Mononuclear cell (primary cell): ENCODE measurements around the gene ESPNL. TPM values are rescaled to one million over a fixed set of nuclear protein-coding genes. Genes with fewer than 3 reads are reported as not detected.

ENCODE experiments used
- H3K27me3 ChIP-seq: 2 replicates; pipeline ENCODE4 v1.6.0; 2011; ENCODE audit warnings: low read length, control low read depth; ENCODE audit not compliant: insufficient read depth
- H3K4me1 ChIP-seq: 2 replicates; pipeline ENCODE4 v1.5.1; 2011; ENCODE audit warnings: mild to moderate bottlenecking, low read length, control low read depth; ENCODE audit not compliant: insufficient read depth
- H3K4me3 ChIP-seq: 2 replicates; pipeline ENCODE4 v1.5.1; 2011; ENCODE audit warnings: mild to moderate bottlenecking, low read length, moderate library complexity
- H3K9me3 ChIP-seq: 2 replicates; pipeline ENCODE4 v1.5.1; 2011; ENCODE audit warnings: low read depth, mild to moderate bottlenecking, control low read depth, low read length
- total RNA-seq: library from RNA; depleted of rRNA; stranded (reverse); fragments of >200 nt; gene quantifications from one replicate; pipeline ENCODE4 v1.2.3, GENCODE V29; 2012

ESPNL gene
- total RNA-seq, 1 donor = 0.10 TPM

DNA sequence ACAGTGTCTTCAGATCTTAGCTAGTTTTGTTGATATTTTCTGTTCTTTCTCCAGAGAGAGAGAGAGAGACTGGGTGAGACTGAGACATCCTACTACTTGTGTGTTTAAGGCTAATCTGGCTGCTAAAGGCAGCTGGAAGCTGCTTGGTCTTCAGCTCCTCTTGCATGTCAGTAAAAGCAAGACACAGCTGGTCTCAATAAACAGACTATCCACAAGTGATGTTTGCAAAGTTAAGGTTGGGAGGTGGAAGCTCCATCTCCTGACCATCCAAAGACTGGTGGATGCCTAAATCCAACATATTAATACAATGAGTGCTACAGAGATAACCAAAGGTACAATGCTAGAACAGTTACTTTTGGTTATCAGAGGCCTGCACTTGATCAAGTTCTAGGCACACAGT is 76.5 kb downstream of the ESPNL start:
- H3K4me1 ChIP-seq = no peaks in the 10 kb centered on the region
- H3K27me3 ChIP-seq = no peaks in the 10 kb centered on the region
- no peaks in the 10 kb centered on the region for H3K9me3 ChIP-seq
- no peak overlapping the region for H3K4me3 ChIP-seq

DNA sequence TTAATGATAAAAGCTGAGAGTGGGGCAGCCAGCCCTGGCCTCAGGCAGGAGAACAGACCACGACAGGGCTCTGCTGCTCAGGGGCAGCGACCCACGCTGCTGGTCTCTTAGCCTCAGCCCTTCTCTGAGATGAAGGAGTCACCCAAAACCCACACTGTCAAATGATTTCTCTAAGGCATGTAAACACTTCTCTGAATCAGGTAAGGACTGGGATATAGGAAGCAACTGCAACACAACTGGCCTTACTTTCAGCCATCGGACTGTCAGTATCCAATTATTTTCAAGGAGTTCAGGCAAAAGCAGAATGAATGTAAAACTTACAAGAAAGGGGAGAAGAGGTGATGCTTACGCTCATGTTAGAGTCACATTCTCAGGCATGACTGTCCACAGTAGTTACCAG is 80.4 kb downstream of the ESPNL start:
- H3K9me3 ChIP-seq = no peaks in the 10 kb centered on the region
- H3K4me3 ChIP-seq = no peak overlapping the region
- H3K4me1 ChIP-seq = no peaks in the 10 kb centered on the region
- H3K27me3 ChIP-seq = no peaks in the 10 kb centered on the region

DNA sequence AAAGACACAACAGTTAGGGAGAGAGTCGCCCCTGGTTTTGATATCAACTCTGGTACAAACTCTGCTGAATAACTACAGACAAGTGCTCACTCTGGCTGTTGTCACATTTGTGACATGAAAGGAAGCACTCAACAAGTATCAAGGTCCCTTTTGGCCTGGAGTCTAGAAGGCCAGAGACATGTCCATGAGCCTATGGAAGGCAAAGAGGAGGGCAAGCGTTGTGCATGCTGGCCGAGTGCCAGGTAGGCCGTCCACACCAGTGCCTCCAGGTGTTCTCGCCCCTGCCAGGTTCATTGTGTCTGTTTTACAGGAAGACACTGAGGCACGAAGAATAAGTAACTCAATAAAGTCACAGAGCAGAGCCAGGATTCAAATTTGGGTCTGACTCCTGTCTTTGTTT is 82.2 kb downstream of the ESPNL start:
- H3K4me1 ChIP-seq = no peaks in the 10 kb centered on the region
- no peaks in the 10 kb centered on the region for H3K9me3 ChIP-seq
- no peak overlapping the region for H3K4me3 ChIP-seq
- no peaks in the 10 kb centered on the region for H3K27me3 ChIP-seq

Other genes starting within 250 kb of the ESPNL start
- 2.1 TPM for gene RAMP1, start 240.7 kb upstream of the ESPNL start, total RNA-seq
- gene UBE2F, start 133.3 kb upstream of the ESPNL start, total RNA-seq = 80.8 TPM
- gene SCLY, start 39.3 kb upstream of the ESPNL start, total RNA-seq = 4.6 TPM
- not detected for gene KLHL30, start 38.3 kb downstream of the ESPNL start, total RNA-seq
- gene ERFE, start 58.6 kb downstream of the ESPNL start, total RNA-seq = 0.10 TPM
- 66.5 TPM for gene ILKAP, start 103.4 kb downstream of the ESPNL start, total RNA-seq
- gene HES6, start 139.7 kb downstream of the ESPNL start, total RNA-seq = 5.4 TPM
- 18.7 TPM for gene PER2, start 188.3 kb downstream of the ESPNL start, total RNA-seq
- gene TRAF3IP1, start 220.2 kb downstream of the ESPNL start, total RNA-seq = 3.5 TPM